GM18907 (cell line): ENCODE results near the gene TMEM208.

ENCODE experiments used
- ATAC-seq: cut with Tn5 transposase; IDR thresholded peaks from one replicate; pipeline ENCODE4 v1.9.1; 2021; ENCODE audit warnings: mild to moderate bottlenecking, moderate library complexity; ENCODE audit not compliant: unreplicated experiment

The TMEM208 gene

GRCh38 chr16:67234180-67234597 lies 7.3 kb downstream of the TMEM208 start:
- ATAC-seq, result no peak

GRCh38 chr16:67235816-67236562 lies 9.1 kb downstream of the TMEM208 start:
- ATAC-seq, result no peak

GRCh38 chr16:67236563-67237395 lies 9.8 kb downstream of the TMEM208 start:
- no peak for ATAC-seq

- ATAC-seq, result no peak
Observed at GRCh38 chr16:67237396-67238277, 10.7 kb downstream of the TMEM208 start.

- ATAC-seq, result no peak
Observed at GRCh38 chr16:67238278-67238575, 11.3 kb downstream of the TMEM208 start.

- no peak for ATAC-seq
Observed at GRCh38 chr16:67238806-67239470, 12.0 kb downstream of the TMEM208 start.

GRCh38 chr16:67240506-67240905 lies 13.6 kb downstream of the TMEM208 start:
- ATAC-seq, result no peak

GRCh38 chr16:67241008-67241900 lies 14.3 kb downstream of the TMEM208 start:
- ATAC-seq, result no peak

GRCh38 chr16:67242138-67242730 lies 15.3 kb downstream of the TMEM208 start:
- no peak for ATAC-seq

- no peak for ATAC-seq
Observed at GRCh38 chr16:67243481-67243880, 16.6 kb downstream of the TMEM208 start.

GRCh38 chr16:67244387-67245185 lies 17.7 kb downstream of the TMEM208 start:
- ATAC-seq, result peak; percentile 55

GRCh38 chr16:67245186-67245585 lies 18.3 kb downstream of the TMEM208 start:
- no peak for ATAC-seq

- ATAC-seq, result no peak
Observed at GRCh38 chr16:67245674-67246080, 18.7 kb downstream of the TMEM208 start.

GRCh38 chr16:67246081-67246755 lies 19.3 kb downstream of the TMEM208 start:
- ATAC-seq, result peak; percentile 21

GRCh38 chr16:67246756-67247191 lies 19.8 kb downstream of the TMEM208 start:
- peak; percentile 13 for ATAC-seq

- peak; percentile 56 for ATAC-seq
Observed at GRCh38 chr16:67247192-67248072, 20.5 kb downstream of the TMEM208 start, which contains the start of gene FHOD1. FHOD1 (minus strand) TSS chr16:67247481; CDS start chr16:67247410, 71 bp downstream.

GRCh38 chr16:67248073-67248400 lies 21.1 kb downstream of the TMEM208 start:
- no peak for ATAC-seq
